GM21390 (cell line): Measurements from ENCODE around the gene KIF1A.
"Not testable (repeated sequence)": the region's sequence is repeated elsewhere in the genome, so short reads cannot be mapped to it uniquely, and the experiment has no call there.

Source experiments
- ATAC-seq: cut with Tn5 transposase; IDR thresholded peaks from one replicate; pipeline ENCODE4 v1.9.1; 2021; ENCODE audit not compliant: unreplicated experiment

Gene KIF1A

DNA sequence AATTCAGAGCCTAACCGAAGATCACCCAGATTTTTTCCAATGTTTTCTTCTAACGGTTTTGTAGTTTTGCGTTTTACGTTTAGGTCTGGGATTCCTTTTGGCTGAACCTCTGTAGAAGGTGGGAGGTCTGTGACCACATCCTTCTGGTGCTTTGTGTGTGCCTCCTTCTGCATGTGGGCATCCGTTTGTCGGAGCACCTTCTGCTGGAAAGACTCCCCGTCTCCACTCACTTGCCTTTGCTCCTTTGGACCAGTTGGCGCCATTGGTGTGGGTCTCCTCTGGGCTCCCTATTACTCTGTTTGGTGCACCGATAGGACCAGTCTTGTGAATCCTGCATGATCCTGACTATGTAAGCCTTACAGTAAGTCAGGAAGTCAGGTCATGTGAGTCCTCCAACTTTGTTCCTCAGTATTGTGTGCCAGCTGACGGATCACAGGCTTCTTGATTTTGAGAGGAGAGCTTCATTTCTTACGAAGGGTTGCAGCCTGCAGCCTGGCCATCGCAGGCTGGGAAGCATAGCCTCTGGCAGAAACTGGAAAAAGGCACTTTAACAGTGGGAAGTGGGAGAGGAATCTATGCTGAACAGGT is 114.7 kb downstream of the KIF1A start:
- ATAC-seq, result no peak

DNA sequence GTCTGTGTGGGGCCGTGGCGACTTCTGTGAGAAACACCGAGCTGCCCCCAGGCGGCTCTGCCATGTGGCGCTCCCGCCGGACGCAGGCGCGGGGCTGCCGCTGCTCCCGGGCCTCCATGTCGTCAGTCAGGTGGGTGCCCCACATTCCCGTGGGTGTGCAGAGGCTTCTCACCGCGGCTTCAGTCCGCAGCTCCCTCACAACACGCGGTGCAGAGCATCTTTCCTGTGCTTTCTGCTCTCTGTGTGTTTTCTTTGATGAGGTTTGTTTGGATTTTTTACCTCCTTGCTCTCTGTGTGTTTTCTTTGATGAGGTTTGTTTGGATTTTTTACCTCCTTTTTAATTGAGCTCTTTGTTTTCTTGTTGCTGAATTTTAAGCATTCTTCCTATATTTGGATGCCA is 115.4 kb downstream of the KIF1A start:
- ATAC-seq, result no peak

DNA sequence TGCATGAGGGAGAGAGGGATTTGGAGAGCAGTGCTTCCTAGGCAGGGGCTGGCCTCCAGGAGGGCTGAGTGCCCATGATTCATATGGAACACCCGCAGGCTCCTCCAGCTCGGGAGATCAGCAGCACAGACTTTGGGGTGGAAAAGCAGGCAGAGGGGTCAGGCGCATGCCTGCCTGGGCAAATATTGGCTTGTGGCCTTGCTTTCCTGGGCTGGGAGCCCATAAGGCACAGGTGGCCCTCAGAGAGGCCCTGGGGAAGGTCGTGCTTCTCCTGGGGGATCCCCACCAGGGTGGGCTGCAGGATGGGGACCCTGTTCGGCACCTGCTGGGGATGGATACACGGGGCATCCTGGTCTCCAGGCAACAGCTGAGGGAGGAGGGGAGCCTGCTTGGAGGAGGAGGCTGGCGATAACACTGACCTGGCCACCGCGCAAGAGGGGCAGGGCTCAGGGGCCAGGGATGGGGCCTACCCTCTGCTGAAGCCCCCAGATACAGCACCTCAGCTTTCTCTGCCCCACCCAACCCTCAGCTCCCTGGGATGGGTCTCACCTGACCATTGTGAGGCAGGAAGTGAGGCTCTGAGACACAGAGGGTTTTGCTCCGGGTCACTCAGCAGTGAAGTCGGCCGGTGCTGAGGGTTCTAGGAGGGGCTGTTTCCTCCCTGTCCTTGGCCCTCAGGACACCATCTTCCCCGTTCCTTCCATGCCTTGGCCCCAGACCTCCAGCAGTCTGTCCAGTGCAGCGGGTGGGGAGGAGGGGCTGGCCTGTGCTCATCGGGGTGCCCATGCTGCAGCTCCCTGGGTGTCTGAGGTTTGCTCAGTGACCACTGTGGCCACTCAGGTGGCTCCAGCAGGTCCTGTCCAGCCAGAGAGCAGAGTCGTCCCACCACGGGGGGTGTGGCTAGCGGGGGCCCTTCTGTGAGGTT is 116.3 kb downstream of the KIF1A start:
- no peak for ATAC-seq

DNA sequence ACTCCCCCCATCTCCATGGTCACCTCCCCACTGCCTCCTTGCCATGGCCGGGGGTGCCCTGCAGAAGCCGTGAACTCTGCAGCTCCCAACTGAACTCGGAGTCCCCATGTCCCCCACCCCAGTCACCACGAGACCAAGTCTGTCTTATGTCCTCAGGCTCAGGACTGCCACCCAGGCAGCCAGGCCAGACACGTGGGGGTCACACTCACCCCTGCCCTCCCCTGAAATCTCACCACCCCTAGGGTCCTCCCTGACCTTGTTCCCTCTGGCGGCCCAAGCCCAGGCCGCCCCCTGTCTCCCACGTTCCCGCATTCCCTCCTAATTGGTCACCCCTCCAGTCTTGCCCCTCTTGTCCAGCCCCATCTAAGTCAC is 117.4 kb downstream of the KIF1A start:
- no peak for ATAC-seq

DNA sequence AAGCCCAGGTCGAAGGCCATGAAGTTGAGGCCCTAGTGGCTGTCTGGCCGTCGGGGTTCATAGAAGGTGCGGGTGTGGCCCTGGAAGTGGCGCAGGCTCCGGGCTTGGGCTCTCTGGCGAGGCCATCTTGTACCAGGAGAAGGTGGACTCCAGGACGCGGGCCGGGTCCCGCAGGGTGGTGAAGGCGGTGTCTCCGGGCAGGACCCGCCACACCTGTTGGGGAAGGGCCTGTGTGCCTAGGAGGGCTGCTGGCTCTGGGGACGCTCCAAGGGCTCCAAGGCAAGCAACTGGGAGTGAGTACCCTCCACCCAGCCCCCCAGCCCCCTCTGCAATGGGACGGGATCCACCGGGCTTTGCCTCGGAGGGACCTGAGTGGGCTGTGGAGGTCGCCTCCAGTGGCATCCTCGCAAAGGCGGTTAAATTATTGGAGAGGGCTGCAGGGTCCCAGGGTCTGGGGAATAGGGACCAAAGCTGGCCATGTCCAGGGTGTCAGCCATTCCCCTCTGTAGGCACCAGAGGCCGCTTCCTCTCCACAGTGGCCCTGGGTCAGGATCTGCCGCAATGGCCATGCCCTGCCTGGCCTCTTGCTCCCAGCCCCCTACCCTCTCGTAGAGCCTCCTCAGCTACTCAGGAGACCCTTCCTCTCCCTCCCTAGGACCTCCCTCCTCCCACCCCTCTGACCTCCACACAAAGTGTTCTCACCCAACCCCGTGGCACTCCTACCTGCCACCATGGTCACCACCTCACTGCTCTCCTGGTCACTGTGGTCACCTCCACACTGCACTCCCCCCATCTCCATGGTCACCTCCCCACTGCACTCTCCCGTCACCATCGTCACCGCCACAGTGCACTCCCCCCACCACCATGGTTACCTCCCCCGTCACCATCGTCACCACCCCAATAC is 118.0 kb downstream of the KIF1A start:
- no peak for ATAC-seq

DNA sequence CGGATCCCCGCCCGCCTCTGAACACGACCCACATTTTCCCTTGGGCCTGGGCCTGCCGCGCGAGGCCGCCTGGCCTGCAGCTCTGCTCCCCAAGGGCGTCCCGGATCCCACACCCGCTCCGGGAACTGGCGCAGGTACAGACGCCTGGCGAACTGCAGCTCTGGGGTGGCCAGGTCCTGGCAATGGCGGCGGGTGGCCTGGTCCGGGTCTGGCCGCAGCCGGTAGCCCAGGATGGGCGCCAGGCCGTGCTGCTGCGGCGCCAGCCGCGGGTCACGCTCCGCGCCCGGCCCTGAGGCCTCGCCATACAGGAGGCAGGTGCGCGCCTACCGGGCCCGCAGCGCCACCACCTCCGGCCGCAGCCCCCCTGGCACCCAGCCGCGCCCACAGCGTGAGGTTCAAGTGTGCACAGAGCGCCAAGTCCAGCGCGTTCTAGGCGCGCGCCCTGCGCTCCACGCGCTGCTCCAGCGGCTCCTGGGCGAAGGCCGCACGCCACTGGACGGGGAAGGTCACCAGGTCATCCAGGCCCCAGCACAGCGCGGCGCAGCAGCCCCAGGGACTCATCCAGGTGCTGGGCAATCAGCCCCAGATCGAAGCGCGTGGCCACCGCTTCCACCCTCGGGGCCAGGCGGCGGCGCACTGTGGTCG is 118.8 kb downstream of the KIF1A start:
- no peak for ATAC-seq

DNA sequence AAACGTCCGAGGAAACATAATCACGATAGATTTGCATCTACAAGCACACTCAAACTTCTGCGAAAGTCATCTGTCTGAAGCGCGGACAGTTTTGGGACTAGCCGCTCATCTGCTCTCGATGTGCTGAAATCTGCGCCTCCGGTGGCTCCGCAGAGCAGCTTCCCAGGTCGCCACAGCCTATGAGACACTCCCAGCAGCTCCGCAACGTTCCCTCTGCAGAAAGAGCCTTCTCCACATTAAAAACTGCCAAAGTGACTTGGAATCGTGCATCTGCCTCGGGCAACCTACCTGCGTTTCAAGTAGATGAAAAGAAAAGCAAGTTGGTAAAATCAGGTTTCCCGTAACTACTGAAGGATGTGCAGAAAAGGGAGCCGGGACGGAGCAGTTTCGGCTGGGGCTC is 119.4 kb downstream of the KIF1A start:
- ATAC-seq, result not testable (repeated sequence)

DNA sequence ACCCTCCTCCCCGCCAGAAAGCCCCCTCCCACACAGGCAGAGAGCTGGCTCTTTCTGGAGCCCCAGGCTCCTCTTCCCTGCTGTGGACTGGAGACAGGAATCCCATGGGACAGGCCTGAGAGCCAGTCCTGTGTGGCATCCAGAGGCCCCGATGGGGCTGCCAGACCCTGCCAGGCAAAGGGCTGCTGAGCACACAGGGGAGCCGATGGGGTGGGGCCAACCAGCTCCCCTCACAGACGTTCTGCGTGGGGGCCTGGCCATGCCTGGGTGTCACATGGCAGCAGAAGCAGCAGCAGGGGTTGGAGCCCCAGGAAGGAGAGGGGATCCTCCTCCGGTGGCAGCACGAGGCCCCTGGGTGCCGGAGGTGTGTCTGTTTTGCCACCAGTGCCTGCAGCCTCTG is 120.2 kb downstream of the KIF1A start:
- not testable (repeated sequence) for ATAC-seq

DNA sequence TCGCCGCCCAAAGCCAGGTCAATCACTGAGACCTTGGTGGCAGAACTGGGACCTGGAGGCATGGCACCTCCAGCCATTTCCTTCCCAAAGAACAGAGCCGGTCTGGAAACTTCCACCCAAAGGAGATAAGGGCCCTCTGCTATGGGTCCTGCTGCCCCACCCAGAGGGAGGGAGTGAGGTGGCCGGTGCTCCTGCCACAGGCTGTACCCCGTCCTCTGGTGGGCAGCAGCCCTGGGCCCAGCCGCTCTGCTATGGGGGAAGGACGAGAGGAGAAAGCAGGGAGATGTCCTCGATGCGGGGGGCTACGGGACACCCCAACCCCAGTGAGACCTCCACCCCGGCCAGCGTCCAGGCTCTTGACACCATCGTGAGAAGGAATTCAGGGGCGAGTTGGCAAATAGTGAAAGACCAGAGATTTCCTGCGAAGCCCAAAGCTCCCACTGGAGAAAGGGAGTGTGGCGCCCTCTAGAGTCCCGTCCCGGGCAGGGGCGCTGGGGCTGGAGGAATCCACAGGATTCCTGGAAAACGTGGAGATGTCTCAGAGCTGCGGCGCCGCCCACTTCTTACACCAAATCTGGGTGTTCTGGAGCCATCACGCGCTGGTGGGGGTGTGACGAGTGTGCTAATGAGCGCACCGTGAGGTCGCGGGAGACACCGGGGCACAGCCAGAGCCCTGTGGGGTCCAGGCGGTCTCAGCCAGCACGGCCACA is 121.0 kb downstream of the KIF1A start:
- not testable (repeated sequence) for ATAC-seq

DNA sequence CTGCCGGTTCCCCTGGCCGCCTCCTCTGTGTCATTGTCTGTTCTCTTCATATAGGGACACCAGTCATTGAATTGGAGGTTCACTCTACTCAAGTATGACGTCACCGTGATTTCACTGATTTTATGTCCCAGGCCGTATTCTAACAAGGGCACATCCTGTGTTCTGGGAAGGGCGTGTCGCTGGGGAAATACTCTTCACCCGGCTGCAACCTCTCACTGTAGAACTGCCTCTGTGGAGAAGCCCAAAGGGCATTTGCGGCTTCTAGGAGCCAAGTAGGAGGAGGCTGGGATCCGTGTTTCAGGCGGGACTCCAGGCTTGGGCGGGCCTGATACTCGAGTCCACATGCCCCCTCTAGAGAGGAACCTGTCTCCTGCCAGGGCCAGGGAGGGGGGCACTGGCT is 123.5 kb downstream of the KIF1A start:
- ATAC-seq, result not testable (repeated sequence)

DNA sequence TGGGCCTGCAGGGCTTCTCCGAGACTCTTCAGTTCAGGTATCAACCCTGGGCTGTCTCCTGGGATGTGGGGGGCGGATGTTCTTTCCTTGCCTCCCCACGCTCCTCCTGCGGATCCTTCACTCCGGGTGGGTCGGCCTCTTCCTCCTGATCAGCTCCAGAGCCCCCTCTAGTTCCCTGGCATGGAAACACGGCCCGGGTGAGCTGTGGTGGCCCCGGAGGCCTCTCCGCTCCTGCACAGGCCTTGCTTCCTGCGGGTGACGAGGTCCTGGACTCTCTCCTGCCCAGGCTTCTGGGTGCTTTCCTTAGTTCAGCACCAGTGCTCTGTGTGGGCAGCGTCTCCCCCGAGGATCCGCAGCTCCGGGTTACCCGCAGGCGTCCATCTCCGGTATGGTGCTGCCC is 124.4 kb downstream of the KIF1A start:
- ATAC-seq, result not testable (repeated sequence)

DNA sequence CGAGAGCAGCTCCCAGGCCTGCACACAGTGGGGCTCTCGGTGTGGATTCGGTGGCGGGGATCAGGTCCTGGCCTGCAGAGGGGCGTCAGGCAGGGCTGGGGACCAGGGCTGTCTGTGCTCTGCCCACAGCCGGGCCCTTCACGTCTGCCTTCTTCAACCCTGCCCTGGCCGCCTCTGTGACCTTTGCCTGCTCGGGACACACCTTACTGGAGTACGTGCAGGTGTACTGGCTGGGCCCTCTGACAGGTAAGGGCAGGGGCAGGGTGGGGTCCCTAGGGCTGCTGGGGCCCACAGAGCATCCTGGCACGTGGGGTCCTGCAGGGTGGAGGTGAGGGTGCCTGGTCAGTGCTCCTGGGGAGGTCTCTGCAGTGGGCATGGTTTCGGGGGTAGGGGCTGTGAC is 125.7 kb downstream of the KIF1A start:
- not testable (repeated sequence) for ATAC-seq

DNA sequence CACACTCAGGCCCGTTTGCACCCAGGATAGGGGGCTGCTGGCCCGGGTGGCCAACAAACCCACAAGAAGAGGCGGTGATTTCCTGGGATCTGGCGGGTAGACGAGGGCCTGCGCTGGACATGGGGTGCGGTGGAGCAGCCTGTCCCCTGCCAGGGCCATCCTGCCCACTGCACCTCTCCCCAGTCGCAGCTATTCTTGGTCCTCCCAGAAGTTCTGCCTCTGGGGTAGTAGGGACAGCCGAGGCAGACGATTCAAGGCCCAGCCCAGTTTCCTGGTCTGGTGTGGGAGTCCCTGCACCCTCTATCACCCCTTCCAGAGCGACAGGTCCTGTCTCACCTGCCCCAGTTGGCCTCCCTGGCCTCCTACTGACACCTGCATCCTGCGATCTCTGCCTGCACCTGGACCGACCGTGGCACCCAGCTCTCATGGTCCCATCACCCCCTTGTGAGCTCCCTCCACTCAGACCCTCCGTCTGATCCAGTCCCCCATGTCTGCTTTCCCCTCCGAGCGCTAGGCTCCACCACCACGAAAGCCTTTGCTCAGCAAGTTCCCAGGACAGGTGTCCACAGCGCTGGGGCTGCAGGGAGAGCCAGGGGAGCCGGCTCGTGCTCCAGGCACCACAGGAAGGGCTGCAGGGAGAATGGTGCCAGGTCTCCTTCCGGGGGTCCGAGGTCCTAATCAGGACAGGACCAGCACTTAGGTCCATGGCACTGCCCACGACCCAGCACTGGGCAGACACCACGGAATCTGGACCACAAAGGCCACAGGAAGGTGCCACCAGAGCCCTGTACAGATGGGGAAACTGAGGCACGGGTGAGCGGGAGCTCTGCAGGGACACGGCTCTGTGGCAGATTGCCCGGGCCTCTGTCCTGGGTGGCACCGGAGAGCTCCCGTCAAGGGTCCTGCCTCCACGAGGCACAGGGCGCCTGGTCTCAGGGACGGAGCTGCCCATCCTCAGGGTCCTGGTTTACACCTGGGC is 127.1 kb downstream of the KIF1A start:
- not testable (repeated sequence) for ATAC-seq

DNA sequence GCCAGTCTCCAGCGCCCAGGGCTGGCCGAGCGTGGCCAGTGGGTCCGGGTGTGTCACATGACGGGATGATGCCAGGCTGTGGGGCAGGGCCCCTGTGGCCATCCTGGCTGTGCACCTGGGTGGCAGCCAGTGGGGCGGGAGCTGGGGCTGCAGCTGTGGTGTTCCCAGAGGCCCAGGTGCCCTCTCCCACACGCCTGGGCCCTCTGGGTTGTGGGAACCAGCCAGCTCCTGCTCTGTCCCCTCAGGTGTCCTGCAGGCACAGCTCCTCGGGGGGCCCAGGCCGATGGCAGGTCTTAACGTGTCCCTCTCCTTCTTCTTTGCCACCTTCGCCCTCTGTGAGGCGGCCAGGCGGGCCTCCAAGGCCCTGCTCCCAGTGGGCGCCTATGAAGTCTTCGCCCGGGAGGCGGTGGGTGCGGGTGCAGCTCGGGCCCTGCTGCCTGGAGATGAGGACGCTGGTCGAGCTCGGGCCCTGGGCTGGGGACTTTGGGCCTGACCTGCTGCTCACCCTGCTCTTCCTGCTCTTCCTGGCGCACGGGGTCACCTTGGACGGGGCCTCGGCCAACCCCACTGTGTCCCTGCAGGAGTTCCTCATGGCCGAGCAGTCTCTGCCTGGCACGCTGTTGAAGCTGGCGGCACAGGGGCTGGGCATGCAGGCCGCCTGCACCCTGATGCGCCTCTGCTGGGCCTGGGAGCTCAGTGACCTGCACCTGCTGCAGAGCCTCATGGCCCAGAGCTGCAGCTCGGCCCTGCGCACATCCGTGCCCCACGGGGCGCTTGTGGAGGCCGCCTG is 128.2 kb downstream of the KIF1A start, which contains the start of gene AQP12A:
Gene AQP12A (plus strand): TSS at position 236 of the 790 bp plus-strand sequence. CDS start 48 bp downstream, at position 284.
- not testable (repeated sequence) for ATAC-seq

DNA sequence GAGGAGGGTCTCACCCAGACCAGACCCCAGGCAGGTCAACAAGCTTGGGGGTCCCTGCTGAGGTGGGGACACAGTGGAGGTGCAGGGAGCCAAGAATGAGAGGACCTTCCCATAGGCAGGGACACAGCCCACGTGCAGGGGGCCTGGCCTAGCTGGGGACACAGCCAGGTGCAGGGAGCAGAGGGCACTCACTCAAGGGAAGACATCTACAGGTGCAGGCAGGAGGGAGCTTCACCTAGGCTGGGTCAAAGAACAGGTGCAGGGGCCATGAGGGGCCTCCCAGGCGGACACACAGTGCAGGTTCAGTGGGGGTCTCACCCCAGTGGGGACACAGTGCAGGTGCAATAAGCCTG is 129.0 kb downstream of the KIF1A start:
- ATAC-seq, result not testable (repeated sequence)

DNA sequence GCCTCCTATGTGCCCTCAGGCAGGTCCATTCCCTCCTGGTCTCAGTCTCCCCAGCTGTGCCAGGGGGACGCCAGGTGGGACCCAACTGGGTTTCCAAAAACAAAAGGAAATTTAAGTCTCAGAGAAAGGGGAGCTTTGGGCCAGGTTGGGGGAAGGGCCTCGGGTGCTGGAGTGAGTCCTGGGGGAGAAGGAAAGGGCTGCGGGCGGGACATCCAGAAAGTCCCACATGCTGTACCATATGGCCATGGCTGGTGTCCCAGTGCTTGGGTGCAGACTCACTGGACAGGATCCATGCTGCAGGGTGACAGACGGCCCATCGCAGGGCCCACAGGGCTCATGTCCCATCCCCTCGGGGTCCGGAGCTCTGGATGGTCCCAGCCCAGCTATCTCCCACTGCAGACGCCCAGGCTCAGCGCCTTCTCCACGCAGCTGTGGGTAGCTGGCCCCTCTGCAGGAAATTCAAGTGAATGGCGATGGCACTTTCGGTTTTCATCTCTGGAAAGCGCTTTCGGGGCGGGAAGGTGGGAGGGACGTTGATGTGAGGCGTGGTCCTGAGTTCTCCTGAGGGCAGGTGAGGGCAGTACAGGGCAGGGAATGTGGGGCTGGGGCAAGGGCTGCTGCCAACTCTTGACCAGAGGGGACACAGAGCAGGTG is 129.5 kb downstream of the KIF1A start:
- ATAC-seq, result not testable (repeated sequence)

DNA sequence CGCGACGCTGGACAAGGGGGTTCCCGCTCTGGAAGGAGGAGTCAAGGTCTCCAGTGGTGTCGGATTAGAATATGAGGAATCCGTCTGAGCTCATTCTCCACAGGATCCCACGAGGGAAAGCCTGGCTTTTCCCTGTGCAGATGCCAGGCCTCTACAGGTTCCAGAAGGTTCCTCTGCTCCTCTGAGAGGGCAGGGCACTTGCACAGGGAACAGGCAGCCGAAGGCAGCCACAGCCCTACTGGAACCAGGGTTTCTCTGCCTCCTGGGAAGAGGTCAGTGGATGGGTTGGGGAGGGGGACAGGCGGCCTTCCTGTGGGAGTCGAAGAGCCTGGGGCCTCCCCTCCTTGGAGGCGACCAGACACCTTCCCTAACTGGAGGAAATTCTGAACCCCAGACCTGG is 130.0 kb downstream of the KIF1A start:
- ATAC-seq, result no peak

DNA sequence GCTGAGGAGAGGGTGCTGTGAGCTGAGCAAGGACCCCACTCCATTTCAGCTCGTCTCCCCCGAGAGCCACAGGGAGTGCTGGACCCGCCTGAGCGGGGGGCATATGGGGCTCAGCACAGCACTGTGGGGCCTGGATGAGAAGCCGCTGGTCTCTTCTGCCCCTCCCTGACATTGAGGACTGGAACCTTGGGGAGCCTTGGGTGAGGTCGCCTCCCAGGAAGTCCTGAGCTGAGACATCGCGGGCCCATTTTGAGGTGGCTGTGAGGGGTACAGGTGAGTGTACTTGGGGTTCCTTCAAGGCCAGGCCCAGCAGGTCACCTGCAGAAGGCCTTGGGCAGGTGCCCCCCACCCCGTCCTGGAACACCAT is 131.5 kb downstream of the KIF1A start:
- no peak for ATAC-seq
